GM21515 (cell line): Measurements from ENCODE around the gene SAMD1.

ENCODE experiments used
- ATAC-seq: cut with Tn5 transposase; IDR thresholded peaks from one replicate; pipeline ENCODE4 v1.9.1; 2021; ENCODE audit not compliant: unreplicated experiment

The SAMD1 gene

GRCh38 chr19:14039181-14039580 is 51.4 kb downstream of the SAMD1 start:
- ATAC-seq = no peak
